H9 (cell line): ENCODE results near the gene BMP8A. TPM values are rescaled to one million over a fixed set of nuclear protein-coding genes. Genes with fewer than 3 reads are reported as not detected.

Experiments used
- DNase-seq: peaks from one replicate; pipeline ENCODE4 v3.0.0-alpha.2; 2017
- H2AFZ ChIP-seq: one replicate; pipeline ENCODE4 v1.6.1; 2013; ENCODE audit warnings: mild to moderate bottlenecking, low read length, control low read depth, moderate library complexity
- H2AK5ac ChIP-seq: 2 replicates; pipeline ENCODE4 v1.6.1; 2013; ENCODE audit warnings: low read length, control low read depth, mixed read lengths; ENCODE audit not compliant: insufficient read length
- H2BK120ac ChIP-seq: one replicate; pipeline ENCODE4 v1.6.1; 2013; ENCODE audit warnings: low read depth, mild to moderate bottlenecking, low read length, control low read depth, inconsistent platforms; ENCODE audit not compliant: poor library complexity, severe bottlenecking
- H2BK12ac ChIP-seq: 2 replicates; pipeline ENCODE4 v1.6.1; 2013; ENCODE audit warnings: low read length, control low read depth, mixed read lengths, low read depth; ENCODE audit not compliant: insufficient read length
- H2BK15ac ChIP-seq: 2 replicates; pipeline ENCODE4 v1.6.1; 2013; ENCODE audit warnings: low read depth, low read length, control low read depth
- H2BK20ac ChIP-seq: one replicate; pipeline ENCODE4 v1.6.1; 2013; ENCODE audit warnings: low read depth, mild to moderate bottlenecking, low read length, control low read depth, inconsistent platforms; ENCODE audit not compliant: poor library complexity, severe bottlenecking
- H2BK5ac ChIP-seq: 2 replicates; pipeline ENCODE4 v1.6.1; 2013; ENCODE audit warnings: low read length, control low read depth, mixed read lengths; ENCODE audit not compliant: insufficient read length
- H3K14ac ChIP-seq: 2 replicates; pipeline ENCODE4 v1.6.1; 2013; ENCODE audit warnings: low read length, control low read depth; ENCODE audit not compliant: insufficient read depth
- H3K18ac ChIP-seq: 2 replicates; pipeline ENCODE4 v1.6.1; 2013; ENCODE audit warnings: low read depth, mild to moderate bottlenecking, mixed read lengths, low read length, control low read depth; ENCODE audit not compliant: insufficient read length
- H3K23ac ChIP-seq: 2 replicates; pipeline ENCODE4 v1.6.1; 2013; ENCODE audit warnings: low read length, control low read depth, mixed read lengths, low read depth; ENCODE audit not compliant: insufficient read length
- H3K23me2 ChIP-seq: 2 replicates; pipeline ENCODE4 v1.6.1; 2013; ENCODE audit warnings: low read depth, mild to moderate bottlenecking, mixed read lengths, low read length, control low read depth; ENCODE audit not compliant: insufficient read length, poor library complexity, severe bottlenecking
- H3K27ac ChIP-seq: 2 replicates; pipeline ENCODE4 v1.5.1; 2013; ENCODE audit warnings: low read length, control low read depth, mixed read lengths, low read depth; ENCODE audit not compliant: insufficient read length
- H3K27me3 ChIP-seq: 2 replicates; pipeline ENCODE4 v1.6.1; 2013; ENCODE audit warnings: low read length, control low read depth, inconsistent platforms; ENCODE audit not compliant: insufficient read depth
- H3K4ac ChIP-seq: 2 replicates; pipeline ENCODE4 v1.6.1; 2013; ENCODE audit warnings: low read depth, mild to moderate bottlenecking, control low read depth, inconsistent platforms, low read length, moderate library complexity
- H3K4me1 ChIP-seq: 2 replicates; pipeline ENCODE4 v1.6.1; 2013; ENCODE audit warnings: low read length, control low read depth, inconsistent platforms; ENCODE audit not compliant: insufficient read depth
- H3K4me2 ChIP-seq: 2 replicates; pipeline ENCODE4 v1.6.1; 2013; ENCODE audit warnings: low read length, control low read depth, mixed read lengths; ENCODE audit not compliant: insufficient read length, insufficient read depth
- H3K56ac ChIP-seq: 2 replicates; pipeline ENCODE4 v1.6.1; 2013; ENCODE audit warnings: low read depth, mild to moderate bottlenecking, mixed read lengths, low read length, control low read depth; ENCODE audit not compliant: insufficient read length
- H3K79me1 ChIP-seq: 2 replicates; pipeline ENCODE4 v1.6.1; 2013; ENCODE audit warnings: low read depth, mild to moderate bottlenecking, moderate library complexity, low read length, control low read depth, inconsistent platforms; ENCODE audit not compliant: insufficient read depth, poor library complexity, severe bottlenecking
- H3K79me2 ChIP-seq: 2 replicates; pipeline ENCODE4 v1.6.1; 2013; ENCODE audit warnings: low read length, control low read depth, inconsistent platforms; ENCODE audit not compliant: insufficient read depth
- H3K9ac ChIP-seq: 2 replicates; pipeline ENCODE4 v1.6.1; 2013; ENCODE audit warnings: low read length, control low read depth, mixed read lengths; ENCODE audit not compliant: insufficient read length; ENCODE audit errors: extremely low read depth
- H3K9me3 ChIP-seq: one replicate; pipeline ENCODE4 v1.6.1; 2013; ENCODE audit warnings: low read depth, low read length, inconsistent platforms; ENCODE audit not compliant: control insufficient read depth
- H3T11ph ChIP-seq: one replicate; pipeline ENCODE4 v1.6.1; 2013; ENCODE audit warnings: mild to moderate bottlenecking, low read length, control low read depth, inconsistent platforms
- H4K20me1 ChIP-seq: one replicate; pipeline ENCODE4 v1.6.1; 2013; ENCODE audit not compliant: control insufficient read depth, insufficient read length, insufficient read depth
- H4K5ac ChIP-seq: 2 replicates; pipeline ENCODE4 v1.6.1; 2013; ENCODE audit warnings: low read depth, mild to moderate bottlenecking, mixed read lengths, low read length, control low read depth; ENCODE audit not compliant: insufficient read length
- H4K8ac ChIP-seq: replicated peaks from 2 replicates; pipeline ENCODE4 v1.6.1; 2013; ENCODE audit warnings: low read length, control low read depth, mixed read lengths, low read depth; ENCODE audit not compliant: insufficient read length
- H4K91ac ChIP-seq: 2 replicates; pipeline ENCODE4 v1.6.1; 2013; ENCODE audit warnings: low read depth, mild to moderate bottlenecking, moderate library complexity, mixed read lengths, low read length, control low read depth; ENCODE audit not compliant: insufficient read length
- H3K27ac Mint-ChIP-seq, 3 experiments: 2 replicates in 2 of 3; 3 replicates in 1 of 3; pipeline ENCODE4 v1.8.0; 2020 to 2021; ENCODE audit warnings: mixed read lengths in 3 of 3, mild to moderate bottlenecking in 1 of 3, moderate library complexity in 1 of 3
- H3K27me3 Mint-ChIP-seq: 2 replicates; pipeline ENCODE4 v1.8.0; 2021; ENCODE audit warnings: low read depth, mild to moderate bottlenecking, moderate library complexity, mixed read lengths
- H3K36me3 Mint-ChIP-seq, 3 experiments: 2 replicates in 2 of 3; 3 replicates in 1 of 3; pipeline ENCODE4 v1.8.0; 2020 to 2021; ENCODE audit warnings: low read depth in 3 of 3, mixed read lengths in 3 of 3; ENCODE audit not compliant: insufficient read depth in 1 of 3
- H3K4me1 Mint-ChIP-seq, 2 experiments: 2 replicates each; pipeline ENCODE4 v1.8.0; 2020; ENCODE audit warnings: mixed read lengths in 2 of 2
- H3K4me3 Mint-ChIP-seq, 2 experiments: 2 replicates in 1 of 2; 3 replicates in 1 of 2; pipeline ENCODE4 v1.8.0; 2020 to 2021; ENCODE audit warnings: mild to moderate bottlenecking in 2 of 2, mixed read lengths in 2 of 2, moderate library complexity in 1 of 2
- H3K9me3 Mint-ChIP-seq, 2 experiments: 2 replicates in 1 of 2; 3 replicates in 1 of 2; pipeline ENCODE4 v1.8.0; 2020; ENCODE audit warnings: mild to moderate bottlenecking in 2 of 2, mixed read lengths in 2 of 2, moderate library complexity in 1 of 2
- CTCF ChIP-seq: fragments of 200-600 bp; sonication (generic); conservative IDR thresholded peaks from 3 replicates; pipeline ENCODE4 v1.8.0; 2021; ENCODE audit warnings: antibody characterized with exemption, mild to moderate bottlenecking
- WGBS: extraction: QIAGEN DNeasy Blood & Tissue Kit; methylation state at CpG from one replicate; pipeline ENCODE4 v1.1.7; 2013; ENCODE audit warnings: missing lambda C conversion rate, low lambda C conversion rate, mixed read lengths; ENCODE audit not compliant: insufficient read length; ENCODE audit errors: extremely low coverage; 5-methylcytosine and 5-hydroxymethylcytosine counted together
- total RNA-seq: library from RNA; stranded (reverse); gene quantifications from 2 replicates; pipeline ENCODE4 v1.2.1, GENCODE V29; 2021

Gene BMP8A
- total RNA-seq, 1 experiment from 2014 or later: 0.52 TPM

- Histone ChIP-seq H3K14ac (no peak overlapping the region), H3K27me3 (peaks cover under 1% of the 10 kb centered on the region; the same call in 1 of the 2 replicates), H3K4ac (no peak overlapping the region), H3K79me2 (no peaks in the 10 kb centered on the region), H2AK5ac (no peak overlapping the region), H3K56ac (no peak overlapping the region), H3K23ac (no peak overlapping the region), H4K20me1 (no peaks in the 10 kb centered on the region), H3T11ph (no peak overlapping the region), H3K23me2 (peaks cover under 1% of the 10 kb centered on the region), H3K18ac (no peak overlapping the region), H4K5ac (no peak overlapping the region), H2BK5ac (no peak overlapping the region), H3K4me1 (no peaks in the 10 kb centered on the region), H2BK15ac (no peak overlapping the region), H4K8ac (no peak overlapping the region), H3K9ac (no peak overlapping the region), H4K91ac (no peak overlapping the region), H2BK12ac (no peak overlapping the region), H3K27ac (no peak overlapping the region), H3K79me1 (no peaks in the 10 kb centered on the region), H2BK120ac (no peak overlapping the region), H3K4me2 (no peak overlapping the region), H2AFZ (no peak overlapping the region), H3K9me3 (no peaks in the 10 kb centered on the region), H2BK20ac (no peak overlapping the region)
- peaks cover under 1% of the 10 kb centered on the region in 2 experiments; a peak in 3 of 4 replicates for H3K4me1 Mint-ChIP-seq
- H3K27me3 Mint-ChIP-seq: peaks cover 14% of the 10 kb centered on the region
- H3K4me3 Mint-ChIP-seq: no peak overlapping the region
- peaks cover 31 to 63% (median 53%) of the 10 kb centered on the region in 3 experiments; a peak in 6 of 7 replicates for H3K36me3 Mint-ChIP-seq
- H3K27ac Mint-ChIP-seq: peak overlapping the region in 1 of 3 experiments; percentile 75; a peak in 1 of 7 replicates
- no peak for DNase-seq
- no CpG with 5 or more reads among the region's 14 CpGs for WGBS
- TF ChIP-seq CTCF: no peak
- no peaks in the 10 kb centered on the region for H3K9me3 Mint-ChIP-seq
Measured at GRCh38 chr1:39485046-39485803, 6.2 kb upstream of the BMP8A start.
